Measurements from ENCODE around the gene WDR81.

DNA sequence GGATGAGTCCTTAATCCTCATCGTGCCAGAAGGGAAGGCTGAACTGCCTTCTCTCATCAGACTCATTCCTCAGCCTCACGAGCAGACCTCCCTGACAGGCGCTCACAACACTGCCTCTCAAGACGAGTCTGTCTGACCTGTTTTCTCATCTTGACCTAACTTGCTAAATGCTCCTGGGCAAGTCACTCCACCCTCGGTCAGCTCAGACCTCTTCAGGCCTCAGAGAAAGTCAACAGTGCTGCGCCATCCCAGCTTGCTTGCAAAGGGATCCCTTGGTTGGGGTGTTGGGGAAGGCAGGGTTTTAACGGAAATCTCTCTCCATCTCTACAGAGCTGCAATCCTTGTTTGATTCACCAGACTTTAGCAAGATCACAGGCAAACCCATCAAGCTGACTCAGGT lies 52.4 kb downstream of the WDR81 start:
- no peak for TF ChIP-seq POLR2AphosphoS5 (IDR thresholded peaks at IDR 0.05; ENCODE audit: borderline replicate concordance, low read depth, low read length)
- TF ChIP-seq EZH2 (IDR thresholded peaks at IDR 0.05), result no peak

Measured in SK-N-MC (cell line).